Fibroblast of lung (primary cell): ENCODE measurements around the gene SUPT4H1.

ENCODE experiments used
- EZH2 ChIP-seq: IDR thresholded peaks from 2 replicates; pipeline ENCODE4 v1.5.1; 2012; ENCODE audit warnings: low read length, control low read depth, mild to moderate bottlenecking; ENCODE audit errors: missing control alignments
- TF ChIP-seq, protein P1 (sequence below), 2 donors: IDR thresholded peaks in 1 of 2; conservative IDR thresholded peaks in 1 of 2; 1 replicate in 1 of 2; 2 replicates in 1 of 2; pipeline ENCODE4 v1.5.1; 2011 to 2012; ENCODE audit warnings: low read length in 2 of 2, control low read depth in 1 of 2, inconsistent platforms in 1 of 2, low read depth in 1 of 2, mild to moderate bottlenecking in 1 of 2

DNA sequence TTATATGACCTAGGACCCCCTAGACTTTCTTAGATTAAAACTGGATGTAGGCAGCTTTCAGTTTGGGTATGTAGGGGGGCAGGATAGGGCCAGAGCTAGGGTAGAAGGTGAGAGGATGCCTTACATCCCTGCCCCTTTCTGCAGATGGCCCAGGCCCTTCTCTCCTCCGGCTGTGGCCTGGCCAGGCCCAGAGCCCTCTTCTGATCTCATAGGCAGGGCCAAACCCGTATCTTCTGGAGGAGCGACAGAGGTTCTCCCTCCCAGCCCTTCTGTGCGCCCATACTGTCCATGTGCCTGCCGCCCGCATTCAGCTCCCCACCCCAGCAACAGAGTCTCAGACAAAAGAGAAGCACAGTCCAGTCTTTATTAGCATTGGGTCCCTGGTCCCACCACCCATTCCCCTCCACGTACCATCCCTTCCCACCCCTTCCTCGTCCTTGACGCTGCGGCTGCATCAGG is 21.4 kb downstream of the SUPT4H1 start:
- no peak for TF ChIP-seq EZH2
- TF ChIP-seq, protein P1, sequence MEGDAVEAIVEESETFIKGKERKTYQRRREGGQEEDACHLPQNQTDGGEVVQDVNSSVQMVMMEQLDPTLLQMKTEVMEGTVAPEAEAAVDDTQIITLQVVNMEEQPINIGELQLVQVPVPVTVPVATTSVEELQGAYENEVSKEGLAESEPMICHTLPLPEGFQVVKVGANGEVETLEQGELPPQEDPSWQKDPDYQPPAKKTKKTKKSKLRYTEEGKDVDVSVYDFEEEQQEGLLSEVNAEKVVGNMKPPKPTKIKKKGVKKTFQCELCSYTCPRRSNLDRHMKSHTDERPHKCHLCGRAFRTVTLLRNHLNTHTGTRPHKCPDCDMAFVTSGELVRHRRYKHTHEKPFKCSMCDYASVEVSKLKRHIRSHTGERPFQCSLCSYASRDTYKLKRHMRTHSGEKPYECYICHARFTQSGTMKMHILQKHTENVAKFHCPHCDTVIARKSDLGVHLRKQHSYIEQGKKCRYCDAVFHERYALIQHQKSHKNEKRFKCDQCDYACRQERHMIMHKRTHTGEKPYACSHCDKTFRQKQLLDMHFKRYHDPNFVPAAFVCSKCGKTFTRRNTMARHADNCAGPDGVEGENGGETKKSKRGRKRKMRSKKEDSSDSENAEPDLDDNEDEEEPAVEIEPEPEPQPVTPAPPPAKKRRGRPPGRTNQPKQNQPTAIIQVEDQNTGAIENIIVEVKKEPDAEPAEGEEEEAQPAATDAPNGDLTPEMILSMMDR (conservative IDR thresholded peaks at IDR 0.05 in 1 of 2, IDR thresholded peaks at IDR 0.05 in 1 of 2; ENCODE audit: low read depth in 1 of 2, low read length in 2 of 2) = no peak
